H1 (cell line): Measurements from ENCODE around the gene HSD17B4. TPM values are rescaled to one million over a fixed set of nuclear protein-coding genes. Genes with fewer than 3 reads are reported as not detected.

Source experiments
- CTCF ChIA-PET: fragments of 300-600 bp; sonication (Branson Sonifier 250); formaldehyde crosslinking; loops from one replicate; lab custom pipeline; 2021; ENCODE audit not compliant: partially characterized antibody; lab: Charles Lee
- POLR2A ChIA-PET: fragments of 300-600 bp; sonication (Branson Sonifier 250); formaldehyde crosslinking; loops from one replicate; lab custom pipeline; 2021; ENCODE audit warnings: inconsistent platforms; ENCODE audit not compliant: partially characterized antibody; lab: Charles Lee
- DNase-seq, 2 experiments: peaks; one replicate each; pipeline versions ENCODE4 v3.0.0 to v3.0.0-alpha.2; 2010 to 2022; ENCODE audit warnings: low spot score in 2 of 2, low read depth in 1 of 2, mixed read lengths in 1 of 2
- FAIRE-seq: peaks from 2 replicates; lab custom pipeline; 2011; peaks lifted over from hg19 to GRCh38; lab: Jason Lieb, UNC
- H2AFZ ChIP-seq: 2 replicates; pipeline ENCODE4 v1.8.1; 2012; ENCODE audit warnings: low read length, inconsistent platforms
- H2AK5ac ChIP-seq: 2 replicates; pipeline ENCODE4 v1.6.1; 2013; ENCODE audit warnings: low read depth, low read length
- H2BK120ac ChIP-seq: replicated peaks from 2 replicates; pipeline ENCODE3; 2013; ENCODE audit warnings: low read depth, low read length, inconsistent platforms
- H2BK12ac ChIP-seq: 2 replicates; pipeline ENCODE4 v1.6.1; 2013; ENCODE audit warnings: low read depth, low read length
- H2BK15ac ChIP-seq: 2 replicates; pipeline ENCODE4 v1.6.1; 2013; ENCODE audit warnings: low read length
- H2BK20ac ChIP-seq: 2 replicates; pipeline ENCODE4 v1.6.1; 2013; ENCODE audit warnings: low read length
- H2BK5ac ChIP-seq: 2 replicates; pipeline ENCODE4 v1.6.1; 2013; ENCODE audit warnings: low read depth, low read length
- H3K14ac ChIP-seq: 2 replicates; pipeline ENCODE4 v1.6.1; 2013; ENCODE audit warnings: inconsistent platforms; ENCODE audit not compliant: insufficient read length
- H3K18ac ChIP-seq: 2 replicates; pipeline ENCODE4 v1.6.1; 2013; ENCODE audit warnings: low read length; ENCODE audit errors: extremely low read depth
- H3K23ac ChIP-seq: 2 replicates; pipeline ENCODE4 v1.6.1; 2013; ENCODE audit warnings: inconsistent platforms; ENCODE audit not compliant: insufficient read length
- H3K23me2 ChIP-seq: 2 replicates; pipeline ENCODE4 v1.6.1; 2013; ENCODE audit warnings: low read depth, low read length
- H3K27ac ChIP-seq: 2 replicates; pipeline ENCODE4 v1.6.1; 2011; ENCODE audit warnings: low read depth, low read length, inconsistent platforms
- H3K27me3 ChIP-seq, 4 experiments: replicated peaks in 1 of 4; 1 replicate in 1 of 4; 2 replicates in 3 of 4; pipeline versions ENCODE4 v1.6.1 to v1.8.1; 2011 to 2013; ENCODE audit warnings: low read length in 3 of 4, mild to moderate bottlenecking in 3 of 4, inconsistent platforms in 2 of 4, mixed read lengths in 2 of 4, moderate library complexity in 1 of 4; ENCODE audit not compliant: control insufficient read depth in 3 of 4, insufficient read depth in 3 of 4; ENCODE audit errors: extremely low read depth in 1 of 4
- H3K36me3 ChIP-seq, 4 experiments: 2 replicates each; pipeline versions ENCODE4 v1.6.1 to v1.8.1; 2011 to 2013; ENCODE audit warnings: mild to moderate bottlenecking in 4 of 4, low read length in 3 of 4, moderate library complexity in 2 of 4, control low read depth in 1 of 4, inconsistent platforms in 1 of 4; ENCODE audit not compliant: insufficient read depth in 4 of 4, control insufficient read depth in 2 of 4
- H3K4ac ChIP-seq: replicated peaks from 2 replicates; pipeline ENCODE3; 2013; ENCODE audit warnings: low read length, low read depth, mixed read lengths, inconsistent platforms; ENCODE audit not compliant: insufficient read length
- H3K4me1 ChIP-seq, 4 experiments: replicated peaks in 1 of 4; 1 replicate in 1 of 4; 2 replicates in 3 of 4; pipeline versions ENCODE4 v1.6.1 to v1.8.1; 2011 to 2013; ENCODE audit warnings: low read length in 3 of 4, inconsistent platforms in 2 of 4, mixed read lengths in 1 of 4; ENCODE audit not compliant: insufficient read depth in 4 of 4, control insufficient read depth in 3 of 4
- H3K4me2 ChIP-seq, 2 experiments: 2 replicates each; pipeline versions ENCODE4 v1.6.1 to v1.8.1; 2011 to 2013; ENCODE audit warnings: low read depth in 2 of 2, low read length in 2 of 2, control low read depth in 1 of 2, inconsistent platforms in 1 of 2, mild to moderate bottlenecking in 1 of 2; ENCODE audit not compliant: insufficient read depth in 1 of 2
- H3K4me3 ChIP-seq, 4 experiments: fragments of 200-600, 300-600 bp in 1 of 4; sonication (generic), shearing (Covaris generic), sonication (Bioruptor Twin) in 1 of 4; 2 replicates each; pipeline versions ENCODE4 v1.5.1 to v1.8.1; 2011 to 2016; ENCODE audit warnings: low read length in 4 of 4, low read depth in 3 of 4, control low read depth in 2 of 4, inconsistent platforms in 2 of 4, mild to moderate bottlenecking in 2 of 4, mixed read lengths in 1 of 4, moderate library complexity in 1 of 4; ENCODE audit not compliant: insufficient read depth in 2 of 4; ENCODE audit errors: extremely low read depth in 1 of 4
- H3K56ac ChIP-seq: replicated peaks from 2 replicates; pipeline ENCODE3; 2013; ENCODE audit warnings: low read depth, mild to moderate bottlenecking, mixed read lengths, low read length, inconsistent platforms; ENCODE audit not compliant: insufficient read length
- H3K79me1 ChIP-seq: 2 replicates; pipeline ENCODE4 v1.6.1; 2013; ENCODE audit warnings: low read depth, low read length, control low read depth
- H3K79me2 ChIP-seq, 2 experiments: 2 replicates each; pipeline versions ENCODE4 v1.6.1 to v1.8.1; 2012 to 2013; ENCODE audit warnings: low read length in 2 of 2, mild to moderate bottlenecking in 2 of 2, inconsistent platforms in 1 of 2; ENCODE audit not compliant: insufficient read depth in 2 of 2, control insufficient read depth in 1 of 2
- H3K9ac ChIP-seq, 4 experiments: replicated peaks in 1 of 4; 1 replicate in 1 of 4; 2 replicates in 3 of 4; pipeline versions ENCODE4 v1.6.1 to v1.8.1; 2011 to 2013; ENCODE audit warnings: low read depth in 3 of 4, low read length in 3 of 4, control low read depth in 2 of 4, mild to moderate bottlenecking in 2 of 4, moderate library complexity in 2 of 4, inconsistent platforms in 1 of 4; ENCODE audit errors: extremely low read depth in 1 of 4
- H3K9me3 ChIP-seq, 2 experiments: 2 replicates each; pipeline versions ENCODE4 v1.6.1 to v1.8.1; 2012 to 2013; ENCODE audit warnings: mild to moderate bottlenecking in 2 of 2, moderate library complexity in 2 of 2, control low read depth in 1 of 2, inconsistent platforms in 1 of 2, low read depth in 1 of 2, low read length in 1 of 2, mixed read lengths in 1 of 2; ENCODE audit not compliant: insufficient read depth in 2 of 2
- H4K20me1 ChIP-seq, 2 experiments: replicated peaks in 1 of 2; 2 replicates each; pipeline versions ENCODE3 to v1.8.1; 2011 to 2013; ENCODE audit warnings: inconsistent platforms in 2 of 2, low read length in 2 of 2, mild to moderate bottlenecking in 1 of 2; ENCODE audit not compliant: insufficient read depth in 2 of 2, control insufficient read depth in 1 of 2
- H4K5ac ChIP-seq: 2 replicates; pipeline ENCODE4 v1.6.1; 2013; ENCODE audit warnings: low read length, low read depth, mixed read lengths, inconsistent platforms; ENCODE audit not compliant: insufficient read length
- H4K8ac ChIP-seq: 2 replicates; pipeline ENCODE4 v1.8.0; 2013; ENCODE audit warnings: mild to moderate bottlenecking, moderate library complexity, low read length, inconsistent platforms; ENCODE audit not compliant: insufficient read depth; ENCODE audit errors: extremely low read depth
- H4K91ac ChIP-seq: replicated peaks from 2 replicates; pipeline ENCODE3; 2013; ENCODE audit warnings: low read length, mixed read lengths, inconsistent platforms; ENCODE audit not compliant: insufficient read length
- ATF3 ChIP-seq: IDR thresholded peaks from 2 replicates; pipeline ENCODE4 v1.6.1; 2011; ENCODE audit warnings: low read depth, mild to moderate bottlenecking, low read length; ENCODE audit not compliant: insufficient read depth
- BRCA1 ChIP-seq: IDR thresholded peaks from 2 replicates; pipeline ENCODE4 v1.6.1; 2012; ENCODE audit warnings: low read depth, low read length, improper control_type of control experiment
- CBX5 ChIP-seq: fragments of 300-800, 300-1000 bp; sonication (generic); IDR thresholded peaks from 2 replicates; pipeline ENCODE4 v1.7.1; 2016; ENCODE audit warnings: antibody characterized with exemption, low read length, low read depth
- CBX8 ChIP-seq: fragments of 300-800, 300-1000 bp; sonication (generic); IDR thresholded peaks from 2 replicates; pipeline ENCODE4 v1.7.1; 2016; ENCODE audit warnings: low read depth, low read length, borderline replicate concordance
- JUN ChIP-seq: IDR thresholded peaks from 2 replicates; pipeline ENCODE4 v1.6.1; 2011; ENCODE audit warnings: low read depth, mild to moderate bottlenecking, improper control_type of control experiment, low read length
- MAFK ChIP-seq: IDR thresholded peaks from 2 replicates; pipeline ENCODE4 v1.6.1; 2012; ENCODE audit warnings: low read depth, mild to moderate bottlenecking, improper control_type of control experiment, low read length
- POLR2AphosphoS5 ChIP-seq: IDR thresholded peaks from 2 replicates; pipeline ENCODE4 v1.6.1; 2011; ENCODE audit warnings: low read depth, low read length
- SAP30 ChIP-seq: fragments of 300-600 bp; sonication (generic); IDR thresholded peaks from 2 replicates; pipeline ENCODE4 v1.7.1; 2012; ENCODE audit warnings: low read length, moderate library complexity, mild to moderate bottlenecking, inconsistent platforms; ENCODE audit not compliant: insufficient read depth, insufficient replicate concordance
- SP4 ChIP-seq: IDR thresholded peaks from 2 replicates; pipeline ENCODE4 v1.6.1; 2012; ENCODE audit warnings: low read length, inconsistent platforms
- TAF7 ChIP-seq: optimal IDR thresholded peaks from 2 replicates; pipeline ENCODE3; 2011; ENCODE audit warnings: low read depth, mild to moderate bottlenecking, inconsistent platforms, low read length, moderate library complexity, borderline replicate concordance
- TBP ChIP-seq: IDR thresholded peaks from 2 replicates; pipeline ENCODE4 v1.6.1; 2011; ENCODE audit warnings: low read depth, low read length, improper control_type of control experiment
- TCF12 ChIP-seq: IDR thresholded peaks from 2 replicates; pipeline ENCODE4 v1.6.1; 2011; ENCODE audit warnings: low read depth, mild to moderate bottlenecking, low read length
- TEAD4 ChIP-seq: IDR thresholded peaks from 2 replicates; pipeline ENCODE4 v1.6.1; 2012; ENCODE audit warnings: low read depth, low read length, inconsistent platforms, mixed read lengths
- WGBS, 2 experiments: shearing (Covaris generic) in 1 of 2; methylation state at CpG; one replicate each; pipeline versions ENCODE4 v1.1.6 to v1.1.7; 2013 to 2015; ENCODE audit warnings: low lambda C conversion rate in 2 of 2, mixed read lengths in 2 of 2, inconsistent platforms in 1 of 2, low coverage in 1 of 2, missing lambda C conversion rate in 1 of 2; ENCODE audit not compliant: insufficient replicate concordance in 2 of 2, insufficient coverage in 1 of 2, insufficient read length in 1 of 2; ENCODE audit errors: extremely low coverage in 1 of 2, missing lambda C conversion rate in 1 of 2; 5-methylcytosine and 5-hydroxymethylcytosine counted together
- polyA plus RNA-seq, 7 experiments: library from polyadenylated mRNA; depleted of rRNA in 3 of 7; stranded (reverse) in 5 of 7; unstranded in 2 of 7; fragments of >200 nt in 5 of 7; fragments of 200-250 nt in 2 of 7; gene quantifications; 1 replicate in 5 of 7; 2 replicates in 1 of 7; 4 replicates in 1 of 7; pipeline versions ENCODE4 v1.2.1 to v1.2.3, GENCODE V29; 2011 to 2013; ENCODE audit warnings: missing spikeins in 2 of 7, mixed read lengths in 2 of 7
- total RNA-seq: library from RNA; stranded (reverse); fragmentation: NEBNext Ultra II Directional; extraction: Animal tissue kit (Norgen Biotek cat#: 25700); gene quantifications from 2 replicates; pipeline ENCODE4 v1.2.1, GENCODE V29; 2021

Gene HSD17B4
- total and polyA plus RNA-seq, 2 of the 8 experiments (the other 6 are each of a cell fraction or from before 2014, with no cell fraction given): 305 to 369 TPM

- Histone ChIP-seq H2AFZ (peak overlapping the region; percentile 31; the same call in 1 of the 2 replicates), H4K91ac (no peak overlapping the region), H2BK12ac (no peak overlapping the region), H3K23ac (no peak overlapping the region), H3K79me2 (no peaks in the 10 kb centered on the region), H3K56ac (no peak overlapping the region), H3K27me3 (no peaks in the 10 kb centered on the region), H2BK15ac (no peak overlapping the region), H3K9me3 (no peaks in the 10 kb centered on the region), H3K9ac (no peak overlapping the region), H3K4me2 (no peak overlapping the region), H2BK120ac (no peak overlapping the region), H3K14ac (no peak overlapping the region), H3K4ac (no peak overlapping the region), H3K27ac (no peak overlapping the region), H3K4me3 (no peak overlapping the region), H2AK5ac (no peak overlapping the region), H2BK20ac (no peak overlapping the region), H3K79me1 (no peaks in the 10 kb centered on the region), H3K18ac (no peak overlapping the region), H4K8ac (no peak overlapping the region), H3K36me3 (no peaks in the 10 kb centered on the region), H3K4me1 (peaks cover 0 to 3% (median 1%) of the 10 kb centered on the region in 4 experiments; a peak in 2 of 7 replicates), H2BK5ac (no peak overlapping the region), H4K20me1 (no peaks in the 10 kb centered on the region), H3K23me2 (no peaks in the 10 kb centered on the region), H4K5ac (no peak overlapping the region)
- ChIA-PET CTCF (interaction anchor here (0.6 to 1.3 kb wide), 9 partner anchors 8 to 429 kb away, joined by 3 to 6 read pairs (median 3); no protein-coding TSS in a partner anchor), POLR2A (interaction anchor here (0.9 to 1.3 kb wide), 2 partner anchors 17 to 35 kb away, joined by 3 read pairs; no protein-coding TSS in a partner anchor)
- WGBS, 2 experiments: 87% methylated on average over 5 of the region's 5 CpGs; no CpG with 5 or more reads in 1 of the 2 experiments
- DNase-seq (no peak), FAIRE-seq (no peak)
- TF ChIP-seq CBX8: no peak
- TF ChIP-seq ATF3: no peak
- no peak for TF ChIP-seq CBX5
- no peak for TF ChIP-seq SAP30
- no peak for TF ChIP-seq TEAD4
- TF ChIP-seq JUN: no peak
- TF ChIP-seq TCF12: no peak
- TF ChIP-seq MAFK: no peak
- peak; percentile 95 for TF ChIP-seq TAF7
- TF ChIP-seq SP4: no peak
- TF ChIP-seq BRCA1: no peak
- peak; percentile 51; the same call in 1 of the 2 replicates for TF ChIP-seq POLR2AphosphoS5
- peak; percentile 76 for TF ChIP-seq TBP
These were observed 34.2 kb upstream of the HSD17B4 start for GRCh38 chr5:119417891-119418605.
